Pancreas (tissue), 10 donors: ENCODE results near the gene ZBTB42. TPM values are rescaled to one million over a fixed set of nuclear protein-coding genes. Genes with fewer than 3 reads are reported as not detected.

Source experiments
- ATAC-seq, 4 donors: fragments of 200-7000 bp; cut with Tn5 transposase; one replicate each; pipeline versions ENCODE4 v1.8.0 to v1.9.1; 2020; ENCODE audit warnings: mild to moderate bottlenecking in 4 of 4, moderate library complexity in 4 of 4
- DNase-seq, 6 donors: peaks; one replicate each; pipeline ENCODE4 v3.0.0-alpha.2; 2020
- FAIRE-seq: peaks from 2 replicates; lab custom pipeline; 2012; peaks lifted over from hg19 to GRCh38; lab: Jason Lieb, UNC
- H3K27ac ChIP-seq, 4 donors: fragments of 200-600 bp; sonication (generic); 1 replicate in 3 of 4; 2 replicates in 1 of 4; pipeline versions ENCODE4 v1.5.0 to v1.8.0; 2020
- H3K27me3 ChIP-seq, 4 donors: fragments of 200-600 bp; one replicate each; pipeline ENCODE4 v1.8.0; 2021
- H3K36me3 ChIP-seq, 3 donors: fragments of 200-600 bp; sonication (generic) in 1 of 3; one replicate each; pipeline versions ENCODE4 v1.5.0 to v1.8.0; 2020 to 2021
- H3K4me1 ChIP-seq, 3 donors: fragments of 200-600 bp; one replicate each; pipeline ENCODE4 v1.8.0; 2021
- H3K4me3 ChIP-seq, 4 donors: fragments of 200-600 bp; sonication (generic) in 2 of 4; one replicate each; pipeline versions ENCODE4 v1.5.0 to v1.8.0; 2020 to 2021
- H3K9me3 ChIP-seq, 4 donors: fragments of 200-600 bp; one replicate each; pipeline ENCODE4 v1.8.0; 2021
- WGBS, 2 donors: extraction: QIAGEN DNeasy Blood & Tissue Kit; methylation state at CpG; one replicate each; pipeline ENCODE4 v1.1.7; 2013; 5-methylcytosine and 5-hydroxymethylcytosine counted together
- intact Hi-C, 3 donors: fragments of 100-400 bp; cut with DNase I; formaldehyde crosslinking; loops; one replicate each; pipeline versions ENCODE4 v1.11.1 to v1.14.2; 2022
- polyA plus RNA-seq, 2 donors: library from polyadenylated mRNA; stranded (reverse); fragments of 200-250 nt; gene quantifications; one replicate each; pipeline ENCODE4 v1.2.3, GENCODE V29; 2013
- total RNA-seq, 6 donors: library from RNA; stranded (reverse); fragmentation: NEBNext Ultra II Directional in 4 of 6; extraction: Animal tissue kit (Norgen Biotek cat#: 25700) in 4 of 6; gene quantifications; one replicate each; pipeline versions ENCODE4 v1.2.1 to v1.2.4, GENCODE V29; 2021 to 2023
- TF ChIP-seq, protein P1 (sequence below), 4 donors: fragments of 200-600 bp; sonication (generic) in 3 of 4; IDR thresholded peaks; one replicate each; pipeline versions ENCODE4 v1.5.0 to v1.8.0; 2021; ENCODE audit warnings: antibody characterized with exemption in 4 of 4
- donor health status: healthy with polysubstance abuse.
- donor health status: DM: no; HTN: no; CAD: no; lungs with moderate emphysema.
- donor health status: DM: no; HTN: no; CAD: no.
- donor health status: control.
- donor health status: control.
- donor health status: Bipolar disorder and iron deficiency.
- donor health status: DM: yes; HTN: yes; CAD: no.
- donor health status: DM: no; HTN: no; CAD: no.
- donor health status: DM: no; HTN: no; CAD: no.
- donor health status: DM: yes; HTN: yes; CAD: no.

The ZBTB42 gene
- total and polyA plus RNA-seq, 8 donors: 4.1 to 10.8 (median 8.3) TPM

DNA sequence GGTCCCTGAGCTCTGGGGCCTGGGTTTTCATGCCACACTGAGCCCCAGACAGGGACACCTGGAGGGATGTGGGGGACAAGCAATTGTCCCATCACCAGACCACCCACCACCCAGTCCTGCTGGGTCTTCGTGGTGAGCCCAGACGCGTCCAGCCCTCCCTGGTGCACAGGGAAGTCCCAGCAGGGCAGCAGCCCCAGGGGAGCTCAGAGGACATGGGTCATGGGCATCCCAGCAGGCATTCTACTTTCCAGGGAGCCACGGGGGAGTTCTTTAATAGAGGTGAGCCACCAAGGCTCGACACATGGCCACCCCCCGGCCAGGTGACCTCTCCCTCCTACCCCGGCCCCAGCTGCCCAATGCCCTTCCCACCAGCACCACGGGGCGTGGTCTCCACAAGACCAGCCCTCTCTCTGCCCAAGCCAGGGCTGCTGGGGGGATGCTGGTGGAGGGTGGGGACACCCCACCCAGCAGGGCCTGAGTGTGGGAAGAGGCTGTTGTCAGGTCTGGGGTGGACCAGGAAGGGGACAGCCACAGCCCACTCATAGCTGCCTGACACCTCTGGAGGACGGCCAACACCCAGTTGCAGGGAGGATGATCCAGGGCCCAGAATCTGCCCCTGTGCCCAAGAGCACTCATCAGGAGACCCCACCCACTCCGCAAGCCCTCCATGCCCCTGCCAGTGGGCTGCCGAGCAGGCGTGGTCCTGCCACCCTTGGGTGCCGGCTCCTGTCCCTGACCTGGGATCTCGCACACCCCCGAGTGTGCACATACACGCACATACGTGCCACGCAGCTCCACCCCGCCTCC lies 19.4 kb upstream of the ZBTB42 start:
- no peak for FAIRE-seq
- ATAC-seq: no peak

DNA sequence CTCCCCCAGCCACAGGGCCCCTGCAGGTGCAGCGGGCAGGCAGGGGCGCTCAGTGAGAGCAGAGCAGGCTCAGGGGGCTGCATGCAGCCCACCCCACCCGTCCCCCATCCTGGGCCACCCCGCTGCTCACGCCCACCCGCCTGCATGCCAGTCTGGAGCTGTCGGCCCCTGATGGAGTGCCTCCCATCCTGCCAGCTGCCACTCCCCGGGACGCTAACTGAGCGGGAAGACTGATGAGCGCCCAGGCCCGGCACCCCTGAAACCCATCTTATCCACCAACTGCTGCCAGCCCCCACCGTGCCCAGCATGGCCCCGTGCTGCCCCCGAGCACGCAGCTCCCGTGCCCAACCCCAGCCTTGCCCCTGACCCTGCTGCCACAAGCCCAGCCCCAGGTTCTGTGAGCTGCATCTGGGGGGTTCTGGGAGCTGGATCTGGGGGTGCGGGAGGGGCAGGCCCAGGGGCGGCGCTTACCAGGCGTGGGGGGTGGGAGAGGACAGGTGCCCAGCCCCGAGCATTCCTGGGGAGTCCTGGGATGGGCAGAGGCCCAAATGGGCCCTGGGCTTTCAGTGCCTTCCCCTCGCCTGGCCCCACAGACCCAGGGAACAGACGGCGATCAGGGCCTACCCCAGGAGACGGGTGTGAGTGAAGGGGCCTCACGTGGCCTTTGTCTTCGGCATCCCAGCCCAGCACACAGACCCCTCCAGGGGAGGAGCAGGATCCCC lies 18.7 kb upstream of the ZBTB42 start:
- H3K9me3 ChIP-seq: no peaks in the 10 kb centered on the region
- H3K27ac ChIP-seq: no peak overlapping the region
- TF ChIP-seq, protein P1, sequence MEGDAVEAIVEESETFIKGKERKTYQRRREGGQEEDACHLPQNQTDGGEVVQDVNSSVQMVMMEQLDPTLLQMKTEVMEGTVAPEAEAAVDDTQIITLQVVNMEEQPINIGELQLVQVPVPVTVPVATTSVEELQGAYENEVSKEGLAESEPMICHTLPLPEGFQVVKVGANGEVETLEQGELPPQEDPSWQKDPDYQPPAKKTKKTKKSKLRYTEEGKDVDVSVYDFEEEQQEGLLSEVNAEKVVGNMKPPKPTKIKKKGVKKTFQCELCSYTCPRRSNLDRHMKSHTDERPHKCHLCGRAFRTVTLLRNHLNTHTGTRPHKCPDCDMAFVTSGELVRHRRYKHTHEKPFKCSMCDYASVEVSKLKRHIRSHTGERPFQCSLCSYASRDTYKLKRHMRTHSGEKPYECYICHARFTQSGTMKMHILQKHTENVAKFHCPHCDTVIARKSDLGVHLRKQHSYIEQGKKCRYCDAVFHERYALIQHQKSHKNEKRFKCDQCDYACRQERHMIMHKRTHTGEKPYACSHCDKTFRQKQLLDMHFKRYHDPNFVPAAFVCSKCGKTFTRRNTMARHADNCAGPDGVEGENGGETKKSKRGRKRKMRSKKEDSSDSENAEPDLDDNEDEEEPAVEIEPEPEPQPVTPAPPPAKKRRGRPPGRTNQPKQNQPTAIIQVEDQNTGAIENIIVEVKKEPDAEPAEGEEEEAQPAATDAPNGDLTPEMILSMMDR (IDR thresholded peaks at IDR 0.05): no peak
- ATAC-seq (no peak), DNase-seq (peak in 2 of 6 donors; percentile 35 to 78), FAIRE-seq (no peak)
- intact Hi-C loops: no loop called here
- WGBS, 2 donors: 93 to 94% methylated on average over 24 to 28 of the region's 28 CpGs
- no peaks in the 10 kb centered on the region for H3K27me3 ChIP-seq
- H3K36me3 ChIP-seq: no peaks in the 10 kb centered on the region
- H3K4me3 ChIP-seq: no peak overlapping the region
- no peaks in the 10 kb centered on the region for H3K4me1 ChIP-seq

More for the DNA sequence above, 19.4 kb upstream of the ZBTB42 start:
- 89 to 90% methylated on average over 18 to 20 of the region's 20 CpGs for WGBS, 2 donors
- no peaks in the 10 kb centered on the region for H3K9me3 ChIP-seq
- intact Hi-C loops: no loop called here
- no peaks in the 10 kb centered on the region for H3K4me1 ChIP-seq
- no peaks in the 10 kb centered on the region for H3K27me3 ChIP-seq
- no peak overlapping the region for H3K4me3 ChIP-seq
- no peaks in the 10 kb centered on the region for H3K36me3 ChIP-seq
- no peak overlapping the region for H3K27ac ChIP-seq
- TF ChIP-seq, protein P1 (IDR thresholded peaks at IDR 0.05): no peak
- DNase-seq: peak in 2 of 6 donors; percentile 32 to 75

DNA sequence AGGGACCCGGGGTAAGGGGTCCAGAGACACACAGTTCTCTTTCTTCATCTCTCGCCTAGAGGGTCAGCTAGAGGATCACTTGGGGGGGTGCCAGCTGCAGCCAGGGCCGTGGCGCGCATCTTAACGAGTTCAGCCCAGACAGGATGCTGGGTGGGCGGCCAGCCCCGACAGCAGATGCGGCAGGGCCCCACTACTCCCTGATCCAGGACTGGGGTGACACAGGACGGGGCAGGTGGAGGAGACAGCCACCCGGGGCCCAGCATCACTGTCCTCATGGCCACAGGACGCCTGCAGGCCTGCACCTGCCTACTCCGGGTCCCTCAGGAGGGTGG lies 18.1 kb upstream of the ZBTB42 start:
- FAIRE-seq (no peak), DNase-seq (peak in 1 of 6 donors; percentile 76), ATAC-seq (no peak)
- Histone ChIP-seq H3K27ac (no peak overlapping the region), H3K4me1 (no peaks in the 10 kb centered on the region), H3K9me3 (no peaks in the 10 kb centered on the region), H3K36me3 (no peaks in the 10 kb centered on the region), H3K27me3 (no peaks in the 10 kb centered on the region), H3K4me3 (no peak overlapping the region)
- WGBS, 2 donors: 90 to 98% methylated on average over 13 of the region's 13 CpGs
- TF ChIP-seq, protein P1 (IDR thresholded peaks at IDR 0.05): no peak
- intact Hi-C loops: no loop called here

DNA sequence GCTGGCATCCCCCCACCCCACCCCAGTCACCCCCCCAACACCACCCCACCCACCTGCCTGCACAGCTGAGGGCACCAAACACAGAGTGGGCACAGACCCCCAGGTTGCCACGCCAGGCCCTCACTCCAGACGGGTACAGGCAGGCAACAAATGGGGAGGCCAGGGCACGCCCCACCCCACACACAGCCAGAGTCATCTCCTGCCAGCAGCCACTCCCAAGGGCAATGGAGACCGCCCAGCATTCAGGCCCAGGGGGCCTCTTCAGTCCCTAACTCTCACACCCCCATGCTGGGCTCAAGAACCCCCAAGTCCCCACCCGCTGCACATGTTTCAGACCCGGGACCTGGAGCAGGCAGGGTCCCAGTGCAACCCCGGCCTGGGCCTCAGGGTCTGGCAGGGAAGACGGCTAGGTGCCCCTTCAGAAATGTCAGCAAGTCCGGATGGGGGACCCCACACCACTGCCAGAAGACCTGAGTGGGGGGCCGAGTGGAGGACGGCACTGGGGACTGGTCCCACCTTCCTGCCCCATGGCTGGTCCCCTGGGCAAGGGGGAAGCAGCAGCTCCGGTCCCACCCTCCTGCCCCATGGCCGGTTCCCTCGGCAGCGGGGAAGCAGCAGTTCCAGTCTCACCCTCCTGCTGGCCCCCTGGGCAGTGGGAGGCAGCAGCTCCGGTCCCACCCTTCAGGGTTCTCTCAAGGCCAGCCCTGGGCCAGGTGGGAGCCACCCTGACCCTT lies 17.2 kb upstream of the ZBTB42 start:
- WGBS, 2 donors: 91 to 92% methylated on average over 16 of the region's 16 CpGs
- H3K27ac ChIP-seq: no peak overlapping the region
- TF ChIP-seq, protein P1 (IDR thresholded peaks at IDR 0.05): no peak
- DNase-seq (peak in 2 of 6 donors; percentile 31 to 79), FAIRE-seq (no peak), ATAC-seq (no peak)
- H3K4me1 ChIP-seq: peaks cover 0 to 3% (median 2%) of the 10 kb centered on the region in 3 donors
- no peaks in the 10 kb centered on the region for H3K27me3 ChIP-seq
- H3K4me3 ChIP-seq: no peak overlapping the region
- intact Hi-C loops: no loop called here
- H3K36me3 ChIP-seq: no peaks in the 10 kb centered on the region
- no peaks in the 10 kb centered on the region for H3K9me3 ChIP-seq
